EH (cell line): ENCODE data around the gene ZNF8.
"Not testable (repeated sequence)": the region's sequence is repeated elsewhere in the genome, so short reads cannot be mapped to it uniquely, and the experiment has no call there.

Source experiments
- DNase-seq: peaks from one replicate; pipeline ENCODE4 v3.0.0-alpha.2; 2015; ENCODE audit warnings: low read depth

The ZNF8 gene

GRCh38 chr19:58296104-58296503, 17.3 kb downstream of the ZNF8 start:
- DNase-seq = no peak

- no peak for DNase-seq
Measured at GRCh38 chr19:58300620-58301019, 21.9 kb downstream of the ZNF8 start.

- no peak for DNase-seq
Measured at GRCh38 chr19:58304255-58304654, 25.5 kb downstream of the ZNF8 start.

GRCh38 chr19:58304748-58305064, 26.0 kb downstream of the ZNF8 start:
- DNase-seq = no peak

- peak; percentile 98 for DNase-seq
Measured at GRCh38 chr19:58305065-58305931, 26.5 kb downstream of the ZNF8 start, which contains the start of gene ERVK3-1. Gene ERVK3-1 (plus strand): TSS chr19:58305377. CDS start chr19:58312169, 6,792 bp downstream.

GRCh38 chr19:58305932-58306323, 27.2 kb downstream of the ZNF8 start:
- DNase-seq = no peak

DNA sequence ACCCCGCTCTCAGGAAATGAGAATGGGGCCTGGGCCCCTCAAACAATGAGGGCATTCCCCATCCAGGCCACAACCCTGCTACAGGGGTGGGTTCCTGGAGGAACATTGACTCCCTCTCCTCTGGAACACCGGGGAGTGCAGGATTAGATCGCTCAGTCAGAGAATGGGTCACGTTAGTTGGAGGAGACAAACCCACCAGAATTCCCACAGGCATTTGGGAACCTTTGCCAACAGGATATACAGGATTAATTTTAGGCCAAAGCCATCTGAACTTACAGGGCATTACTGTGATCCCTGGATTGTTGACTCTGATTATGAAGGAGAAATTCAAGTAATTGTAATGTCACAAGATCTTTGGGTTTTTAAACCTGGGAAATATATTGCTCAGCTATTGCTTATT, 29.0 kb downstream of the ZNF8 start:
- no peak for DNase-seq

DNA sequence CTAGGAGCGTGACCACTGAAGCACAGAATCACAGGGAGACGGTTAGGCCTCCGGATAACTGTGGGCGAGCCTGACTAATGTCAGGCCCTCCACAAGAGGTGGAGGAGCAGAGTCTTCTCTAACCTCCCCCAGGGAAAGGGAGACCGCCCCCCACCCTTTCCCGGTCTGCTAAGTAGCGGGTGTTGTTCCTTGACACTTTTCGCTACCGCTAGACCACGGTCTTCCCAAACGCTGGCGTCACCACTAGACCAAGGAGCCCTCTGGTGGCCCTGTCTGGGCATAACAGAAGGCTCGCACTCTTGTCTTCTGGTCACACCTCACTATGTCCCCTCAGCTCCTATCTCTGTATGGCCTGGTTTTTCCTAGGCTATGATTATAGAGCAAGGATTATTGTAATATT, 31.9 kb downstream of the ZNF8 start:
- not testable (repeated sequence) for DNase-seq

DNA sequence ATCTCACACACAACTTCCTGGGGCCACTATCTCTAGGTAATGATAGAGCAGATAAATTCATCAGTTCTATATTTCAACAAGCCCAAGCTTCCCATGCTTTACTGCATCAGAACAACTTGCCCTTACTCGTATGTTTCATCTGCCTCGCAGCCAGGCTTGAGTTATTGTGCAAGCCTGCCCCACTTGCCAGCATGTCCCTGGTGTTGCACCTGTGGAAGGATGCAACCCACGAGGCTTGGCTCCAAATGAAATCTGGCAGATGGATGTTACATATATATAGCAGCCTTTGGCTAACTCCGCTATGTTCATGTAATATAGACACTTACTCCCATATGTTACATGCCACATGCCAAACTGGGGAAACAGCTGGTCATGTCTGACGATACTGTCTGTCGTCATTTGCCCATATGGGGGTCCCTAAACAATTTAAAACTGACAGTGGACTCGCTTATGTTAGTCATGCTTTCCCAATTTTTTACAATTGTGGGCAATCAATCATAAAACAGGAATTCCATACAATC, 32.6 kb downstream of the ZNF8 start:
- no peak for DNase-seq

- DNase-seq = no peak
Measured at GRCh38 chr19:58315580-58315979, 36.8 kb downstream of the ZNF8 start.

DNA sequence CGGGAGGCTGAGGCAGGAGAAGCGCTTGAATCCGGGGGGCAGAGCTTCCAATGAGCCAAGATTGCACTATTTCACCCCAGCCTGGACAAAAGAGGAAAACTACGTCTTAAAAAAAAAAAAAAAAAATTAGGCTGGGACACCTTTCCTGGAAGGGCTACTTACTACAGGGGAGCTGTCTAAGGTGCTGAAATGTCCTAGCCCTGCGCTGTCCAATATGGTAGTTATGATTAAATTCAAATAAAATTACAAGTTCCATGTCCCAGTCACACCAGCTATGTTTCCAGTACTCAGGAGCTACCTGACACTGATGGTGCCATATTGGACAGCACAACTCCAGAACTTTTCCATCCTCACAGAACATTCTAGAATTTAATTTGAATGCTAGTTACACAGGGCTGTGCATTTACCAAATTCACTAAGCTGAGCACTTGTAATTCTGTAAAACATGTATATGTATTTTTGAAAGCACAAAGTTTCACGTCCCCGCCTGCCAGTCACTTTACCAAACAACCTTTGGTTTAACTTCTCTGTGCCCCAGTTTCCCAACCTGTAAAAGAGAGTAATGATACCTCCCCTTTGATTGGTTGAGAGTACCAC, 38.8 kb downstream of the ZNF8 start:
- peak; percentile 63 for DNase-seq

GRCh38 chr19:58318297-58318696, 39.5 kb downstream of the ZNF8 start:
- no peak for DNase-seq

DNA sequence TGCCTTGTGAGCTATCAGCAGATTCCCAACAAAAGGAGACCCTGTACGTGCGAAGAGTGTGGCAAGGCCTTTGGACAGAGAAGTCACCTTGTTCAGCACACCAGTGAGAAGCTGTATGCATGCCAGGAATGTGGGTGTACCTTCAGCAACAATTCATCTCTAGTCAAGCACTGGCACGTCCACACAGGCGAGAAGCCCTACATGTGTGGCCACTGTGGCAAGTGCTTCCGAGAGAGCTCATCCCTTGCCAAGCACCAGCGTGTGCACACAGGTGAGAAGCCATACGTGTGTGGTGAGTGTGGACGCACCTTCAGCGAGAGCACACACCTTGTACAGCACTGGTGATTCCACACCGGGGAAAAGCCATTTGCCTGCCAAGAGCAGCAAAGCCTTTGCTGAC, 40.5 kb downstream of the ZNF8 start:
- DNase-seq = no peak

DNA sequence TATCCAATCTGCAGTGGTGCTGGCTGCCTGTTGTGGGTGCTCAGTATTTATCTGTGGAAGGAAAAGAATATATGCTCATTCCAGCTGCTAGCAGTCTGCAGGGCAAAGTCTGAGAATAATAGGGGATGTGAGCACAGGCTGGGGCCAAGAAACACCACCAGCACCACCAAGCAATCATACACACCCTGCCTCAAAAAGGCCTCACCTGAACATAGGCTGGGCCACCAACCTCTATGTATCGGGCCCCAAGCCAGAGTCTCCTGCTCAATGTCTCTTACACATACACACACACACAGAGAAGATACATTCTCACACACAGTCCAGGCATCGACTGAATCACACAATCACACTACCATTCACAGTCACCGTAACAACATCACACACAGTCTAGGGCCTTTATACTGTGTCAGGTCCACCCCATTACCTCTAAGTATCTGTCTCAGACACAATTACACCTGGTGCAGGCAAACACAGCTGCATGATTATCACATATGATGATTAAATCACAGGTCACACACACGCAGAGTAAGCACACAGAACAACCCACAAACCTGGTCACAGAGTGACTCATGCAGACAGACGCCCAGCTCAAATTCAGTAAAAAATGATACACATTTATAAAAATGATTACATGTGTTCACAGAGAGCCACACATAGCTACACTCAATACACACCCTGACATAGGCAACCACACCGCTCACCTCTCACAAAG, 46.7 kb downstream of the ZNF8 start:
- DNase-seq = no peak

- no peak for DNase-seq
Measured at GRCh38 chr19:58326501-58326913, 47.8 kb downstream of the ZNF8 start.

DNA sequence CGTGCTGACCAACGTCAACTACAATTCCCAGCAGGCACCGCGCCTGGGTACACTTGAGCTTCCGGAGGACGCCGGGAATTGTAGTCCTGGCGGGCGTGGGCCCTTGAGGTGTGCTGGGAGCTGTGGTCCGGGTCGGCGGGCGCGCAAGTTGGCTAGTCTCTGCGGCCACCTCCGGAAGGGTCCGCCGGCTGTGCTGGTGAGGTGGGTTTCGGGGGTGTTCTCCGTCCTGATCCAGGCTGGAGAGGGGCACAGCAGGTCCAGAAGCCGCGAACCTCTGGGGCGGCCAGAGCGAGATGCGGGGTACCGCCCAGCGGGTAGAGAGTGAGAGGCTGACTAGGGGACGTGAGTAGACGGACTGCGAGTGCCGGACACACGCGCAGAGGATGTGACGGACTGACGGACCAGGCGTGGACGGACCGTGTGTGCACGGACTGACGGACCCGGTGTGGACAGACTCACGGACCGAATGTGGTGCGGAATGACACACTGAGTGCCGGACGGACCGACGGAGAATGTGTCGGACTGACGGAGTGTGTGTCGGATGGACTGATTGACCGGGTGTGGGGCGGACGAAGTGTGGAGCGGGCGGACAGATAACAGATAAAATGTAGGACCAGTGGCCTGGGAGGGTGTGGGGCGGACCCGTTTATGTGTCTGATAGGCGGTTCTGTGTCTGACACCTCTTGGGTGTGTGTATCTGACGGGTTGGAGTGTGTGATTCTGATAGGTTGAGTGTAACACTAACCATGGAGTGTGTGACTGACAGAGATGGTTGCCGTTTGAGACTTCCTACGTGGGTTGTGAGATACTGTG, 48.4 kb downstream of the ZNF8 start, which contains the start of gene ZSCAN22:
Gene ZSCAN22, plus strand, starts transcription at position 81 of the 813 bp plus-strand sequence. CDS start 7,809 bp downstream, outside the sequence.
- peak; percentile 96 for DNase-seq

DNA sequence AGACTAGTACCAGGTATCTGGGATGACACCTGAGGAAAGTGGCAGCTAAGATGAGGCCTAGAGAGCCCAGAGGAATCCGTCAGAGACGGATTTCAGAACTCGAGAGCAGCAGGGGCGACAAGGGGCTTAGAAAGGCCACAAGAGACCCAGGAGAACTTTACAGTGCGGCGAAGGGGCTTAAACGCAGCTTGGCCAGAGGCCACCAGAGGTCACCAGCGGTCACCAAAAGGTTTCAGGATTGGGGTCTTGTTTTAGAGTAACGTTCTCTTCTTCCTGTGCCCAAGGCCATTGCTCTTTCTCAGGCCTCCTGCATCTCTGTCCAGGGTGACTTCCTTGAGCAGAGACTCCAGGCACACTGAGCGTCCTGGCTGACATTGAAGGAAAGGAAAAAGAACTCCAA, 50.2 kb downstream of the ZNF8 start:
- no peak for DNase-seq

DNA sequence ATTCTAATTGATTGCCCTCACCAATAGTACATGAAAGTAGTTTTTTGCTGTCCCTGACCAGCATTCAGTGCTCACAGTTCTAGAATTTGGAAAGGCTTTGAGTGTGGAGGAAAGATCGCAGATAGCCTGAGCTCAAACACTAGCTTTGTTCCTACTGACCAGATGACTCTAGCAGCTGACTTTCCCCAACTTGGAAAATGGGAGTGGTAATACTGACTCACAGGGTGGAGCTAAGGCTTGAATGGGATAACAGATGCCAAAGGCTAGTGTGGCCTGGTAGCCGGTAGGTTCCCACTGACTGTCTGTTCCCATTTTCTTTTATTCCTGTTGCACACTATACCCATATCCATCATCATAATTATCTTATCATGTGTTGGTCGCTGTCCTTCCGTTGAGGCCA, 51.7 kb downstream of the ZNF8 start:
- peak; percentile 59 for DNase-seq

DNA sequence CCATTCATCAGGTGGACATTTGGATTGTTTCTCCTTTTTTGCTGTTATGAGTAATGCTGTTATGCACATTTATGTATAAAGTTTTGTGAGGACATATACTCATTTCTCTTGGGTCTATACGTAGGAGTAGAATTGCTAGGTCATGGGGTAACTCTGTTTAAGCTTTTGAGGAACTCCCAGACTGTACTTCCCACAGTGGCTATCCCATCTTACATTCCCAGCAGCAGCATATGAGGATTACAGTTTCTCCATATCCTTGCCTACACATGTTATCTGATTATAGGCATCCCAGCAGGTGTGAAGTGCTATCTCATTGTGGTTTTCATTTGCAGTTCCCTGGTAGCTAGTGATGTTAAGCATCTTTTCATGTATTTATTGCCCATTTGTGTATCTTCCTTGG, 53.9 kb downstream of the ZNF8 start:
- no peak for DNase-seq

DNA sequence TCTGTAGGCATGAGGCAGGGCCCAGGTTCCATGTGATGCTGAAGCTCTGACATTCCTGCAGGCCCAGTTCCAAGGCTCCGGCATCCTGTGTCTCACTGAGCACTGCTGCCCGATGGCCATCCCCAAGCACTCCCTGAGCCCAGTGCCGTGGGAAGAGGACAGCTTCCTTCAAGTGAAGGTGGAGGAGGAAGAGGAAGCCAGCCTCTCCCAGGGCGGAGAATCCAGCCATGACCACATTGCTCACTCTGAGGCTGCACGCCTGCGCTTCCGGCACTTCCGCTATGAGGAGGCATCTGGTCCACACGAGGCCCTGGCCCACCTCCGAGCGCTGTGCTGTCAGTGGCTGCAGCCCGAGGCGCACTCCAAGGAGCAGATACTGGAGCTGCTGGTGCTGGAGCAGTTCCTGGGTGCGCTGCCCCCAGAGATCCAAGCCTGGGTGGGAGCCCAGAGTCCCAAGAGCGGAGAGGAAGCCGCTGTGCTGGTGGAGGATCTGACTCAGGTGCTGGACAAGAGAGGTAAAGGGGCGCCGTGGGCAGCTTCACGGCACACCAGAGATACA, 56.0 kb downstream of the ZNF8 start:
- DNase-seq = no peak

DNA sequence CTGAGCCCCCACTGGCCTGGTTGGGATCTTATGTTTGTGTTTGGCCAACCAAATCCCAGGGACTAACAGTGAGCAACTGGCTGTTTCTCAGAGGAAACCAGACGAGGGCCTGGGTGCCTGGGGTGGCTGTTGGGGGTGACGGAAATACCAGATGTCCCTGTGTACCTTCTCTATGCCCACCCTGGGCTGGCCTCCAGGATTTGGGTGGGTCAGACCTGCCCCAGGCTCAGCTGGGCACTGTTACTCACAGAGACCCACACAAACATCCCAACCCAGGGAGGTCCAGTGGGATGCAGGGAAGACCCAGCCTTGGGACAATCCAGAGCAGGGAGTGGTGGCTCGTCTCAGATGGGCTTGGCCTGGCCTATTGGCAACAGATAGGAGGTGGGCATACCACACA, 56.9 kb downstream of the ZNF8 start:
- no peak for DNase-seq

GRCh38 chr19:58336216-58336615, 57.5 kb downstream of the ZNF8 start:
- no peak for DNase-seq
